HUES64 (cell line): ENCODE data around the gene ING5.
"Not testable (repeated sequence)": the region's sequence is repeated elsewhere in the genome, so short reads cannot be mapped to it uniquely, and the experiment has no call there.

Experiments used
- H3K27ac ChIP-seq: 2 replicates; pipeline ENCODE4 v1.7.0; 2013; ENCODE audit warnings: low read depth, low read length, inconsistent platforms
- H3K27me3 ChIP-seq: 2 replicates; pipeline ENCODE4 v1.6.1; 2013; ENCODE audit warnings: mild to moderate bottlenecking, low read length; ENCODE audit not compliant: insufficient read depth
- H3K36me3 ChIP-seq: 2 replicates; pipeline ENCODE4 v1.6.1; 2013; ENCODE audit warnings: mild to moderate bottlenecking, low read length; ENCODE audit not compliant: insufficient read depth
- H3K4me1 ChIP-seq: 2 replicates; pipeline ENCODE4 v1.6.1; 2013; ENCODE audit warnings: mild to moderate bottlenecking, low read length, moderate library complexity; ENCODE audit not compliant: insufficient read depth
- H3K4me3 ChIP-seq: 2 replicates; pipeline ENCODE4 v1.5.1; 2013; ENCODE audit warnings: mild to moderate bottlenecking, low read length, moderate library complexity
- H3K9ac ChIP-seq: 2 replicates; pipeline ENCODE4 v1.6.1; 2013; ENCODE audit warnings: mild to moderate bottlenecking, low read depth, low read length
- H3K9me3 ChIP-seq: 2 replicates; pipeline ENCODE4 v1.6.1; 2013; ENCODE audit warnings: low read depth, low read length; ENCODE audit not compliant: insufficient read depth
- WGBS: fragments of 150-250, 120-280 bp; methylation state at CpG from one replicate; pipeline ENCODE4 v1.1.7; 2013; ENCODE audit warnings: missing lambda C conversion rate; 5-methylcytosine and 5-hydroxymethylcytosine counted together

ING5 gene

GRCh38 chr2:241660593-241661213 is 41.1 kb upstream of the ING5 start:
- no peak overlapping the region for H3K9ac ChIP-seq
- no peaks in the 10 kb centered on the region for H3K9me3 ChIP-seq
- 93% methylated on average over 14 of the region's 14 CpGs for WGBS

GRCh38 chr2:241662731-241663130 is 39.1 kb upstream of the ING5 start:
- H3K4me1 ChIP-seq, H3K4me3 ChIP-seq, H3K27ac ChIP-seq, H3K9me3 ChIP-seq, H3K9ac ChIP-seq, H3K27me3 ChIP-seq: not testable (repeated sequence)
- WGBS, result 91% methylated on average over 24 of the region's 24 CpGs
- peaks cover 47% of the 10 kb centered on the region for H3K36me3 ChIP-seq

More at GRCh38 chr2:241660593-241661213, 41.1 kb upstream of the ING5 start:
- H3K27ac ChIP-seq, result no peak overlapping the region
- no peak overlapping the region for H3K4me3 ChIP-seq
- no peaks in the 10 kb centered on the region for H3K4me1 ChIP-seq
- H3K36me3 ChIP-seq, result peaks cover 47% of the 10 kb centered on the region
- no peaks in the 10 kb centered on the region for H3K27me3 ChIP-seq

- no peak overlapping the region for H3K4me3 ChIP-seq
- H3K4me1 ChIP-seq, result no peaks in the 10 kb centered on the region
- H3K27ac ChIP-seq, result no peak overlapping the region
- WGBS, result 91% methylated on average over 22 of the region's 23 CpGs
- H3K36me3 ChIP-seq, result peaks cover 52% of the 10 kb centered on the region
- H3K9ac ChIP-seq, result no peak overlapping the region
- H3K9me3 ChIP-seq, result no peaks in the 10 kb centered on the region
- H3K27me3 ChIP-seq, result no peaks in the 10 kb centered on the region
Observed at GRCh38 chr2:241665731-241666440, 36.0 kb upstream of the ING5 start.

GRCh38 chr2:241666627-241667400 is 35.0 kb upstream of the ING5 start:
- H3K4me3 ChIP-seq, result no peak overlapping the region
- H3K9me3 ChIP-seq, result no peaks in the 10 kb centered on the region
- no peaks in the 10 kb centered on the region for H3K27me3 ChIP-seq
- WGBS, result 83% methylated on average over 42 of the region's 42 CpGs
- H3K4me1 ChIP-seq, result no peaks in the 10 kb centered on the region
- H3K27ac ChIP-seq, result no peak overlapping the region
- H3K36me3 ChIP-seq, result peaks cover 52% of the 10 kb centered on the region
- H3K9ac ChIP-seq, result no peak overlapping the region

- Histone ChIP-seq H3K27ac (no peak overlapping the region), H3K27me3 (no peaks in the 10 kb centered on the region), H3K4me1 (no peaks in the 10 kb centered on the region), H3K9me3 (no peaks in the 10 kb centered on the region), H3K9ac (no peak overlapping the region), H3K4me3 (no peak overlapping the region), H3K36me3 (peaks cover 60% of the 10 kb centered on the region)
- 94% methylated on average over 21 of the region's 21 CpGs for WGBS
Observed at GRCh38 chr2:241668354-241668753, 33.5 kb upstream of the ING5 start.

- WGBS, result 96% methylated on average over 11 of the region's 12 CpGs
- Histone ChIP-seq H3K27ac (no peak overlapping the region), H3K27me3 (no peaks in the 10 kb centered on the region), H3K4me1 (no peaks in the 10 kb centered on the region), H3K36me3 (peaks cover 60% of the 10 kb centered on the region), H3K9ac (no peak overlapping the region), H3K9me3 (no peaks in the 10 kb centered on the region), H3K4me3 (no peak overlapping the region)
Observed at GRCh38 chr2:241668839-241669238, 33.0 kb upstream of the ING5 start.

- no peak overlapping the region for H3K27ac ChIP-seq
- no peaks in the 10 kb centered on the region for H3K27me3 ChIP-seq
- H3K9me3 ChIP-seq, result no peaks in the 10 kb centered on the region
- no peak overlapping the region for H3K4me3 ChIP-seq
- no peak overlapping the region for H3K9ac ChIP-seq
- H3K4me1 ChIP-seq, result no peaks in the 10 kb centered on the region
- peaks cover 65% of the 10 kb centered on the region for H3K36me3 ChIP-seq
- 92% methylated on average over 31 of the region's 31 CpGs for WGBS
Observed at GRCh38 chr2:241670333-241671110, 31.3 kb upstream of the ING5 start.

GRCh38 chr2:241671457-241672240 is 30.2 kb upstream of the ING5 start:
- no peaks in the 10 kb centered on the region for H3K4me1 ChIP-seq
- no peaks in the 10 kb centered on the region for H3K27me3 ChIP-seq
- no peak overlapping the region for H3K4me3 ChIP-seq
- peaks cover 72% of the 10 kb centered on the region for H3K36me3 ChIP-seq
- H3K27ac ChIP-seq, result no peak overlapping the region
- WGBS, result 97% methylated on average over 31 of the region's 31 CpGs
- H3K9me3 ChIP-seq, result no peaks in the 10 kb centered on the region
- no peak overlapping the region for H3K9ac ChIP-seq

- WGBS, result 95% methylated on average over 42 of the region's 42 CpGs
- Histone ChIP-seq H3K4me1 (no peaks in the 10 kb centered on the region), H3K9ac (no peak overlapping the region), H3K27me3 (no peaks in the 10 kb centered on the region), H3K9me3 (no peaks in the 10 kb centered on the region), H3K27ac (no peak overlapping the region), H3K4me3 (no peak overlapping the region), H3K36me3 (peaks cover 76% of the 10 kb centered on the region)
Observed at GRCh38 chr2:241672243-241673188, 29.3 kb upstream of the ING5 start.
